NCI-H2196 (cell line): ENCODE measurements around the gene AFG3L2.

Experiments used
- DNase-seq: peaks from one replicate; lab custom pipeline; 2025; ENCODE audit not compliant: unreplicated experiment; lab: John Stamatoyannopoulos, UW

Gene AFG3L2

GRCh38 chr18:12282442-12283039, 94.5 kb downstream of the AFG3L2 start:
- no peak for DNase-seq

GRCh38 chr18:12281861-12282260, 95.2 kb downstream of the AFG3L2 start:
- DNase-seq = no peak

- DNase-seq = no peak
Observed at GRCh38 chr18:12279781-12280531, 97.1 kb downstream of the AFG3L2 start.
